SK-N-SH (cell line): ENCODE measurements around the gene ACRBP.

ENCODE experiments used
- CHD2 ChIP-seq: fragments of 150-350 bp; IDR thresholded peaks from 2 replicates; pipeline ENCODE4 v1.6.1; 2018; ENCODE audit warnings: low read length; ENCODE audit not compliant: partially characterized antibody
- POLR2AphosphoS5 ChIP-seq: IDR thresholded peaks from 2 replicates; pipeline ENCODE4 v1.6.1; 2012; ENCODE audit warnings: low read depth, low read length
- SMC3 ChIP-seq: IDR thresholded peaks from 2 replicates; pipeline ENCODE4 v1.6.1; 2012; ENCODE audit warnings: low read depth, low read length, improper control_type of control experiment
- TF ChIP-seq, protein P1 (sequence below): fragments of 150-350 bp; IDR thresholded peaks from 2 replicates; pipeline ENCODE4 v1.6.1; 2017; ENCODE audit warnings: antibody characterized with exemption, low read length, low read depth, borderline replicate concordance
- TF ChIP-seq, protein P2 (sequence below): fragments of 200-600 bp; sonication (generic); IDR thresholded peaks from 2 replicates; pipeline ENCODE4 v1.6.1; 2017; ENCODE audit warnings: antibody characterized with exemption, mild to moderate bottlenecking, moderate library complexity

DNA sequence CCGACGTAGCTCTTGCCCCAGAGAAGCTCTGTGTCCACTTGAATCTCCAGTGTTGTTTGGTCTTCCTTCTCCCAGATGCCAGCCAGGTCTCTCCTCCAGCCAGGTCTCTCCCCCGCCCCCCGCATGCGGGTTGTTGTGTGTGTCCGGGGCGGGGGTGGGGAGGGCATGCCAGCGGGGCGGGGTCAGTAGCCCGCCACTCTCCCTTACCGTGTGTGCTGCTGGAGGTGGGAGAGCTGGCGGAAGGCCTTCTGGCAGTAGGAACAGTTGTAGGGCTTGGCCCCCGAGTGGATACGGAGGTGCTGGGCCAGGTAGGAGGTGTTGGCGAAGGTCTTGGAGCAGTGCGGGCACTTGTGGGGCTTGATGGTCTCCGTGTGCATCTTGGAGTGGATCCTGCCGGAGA, 24.9 kb upstream of the ACRBP start:
- TF ChIP-seq POLR2AphosphoS5, result no peak
- TF ChIP-seq SMC3, result no peak
- TF ChIP-seq, protein P1, sequence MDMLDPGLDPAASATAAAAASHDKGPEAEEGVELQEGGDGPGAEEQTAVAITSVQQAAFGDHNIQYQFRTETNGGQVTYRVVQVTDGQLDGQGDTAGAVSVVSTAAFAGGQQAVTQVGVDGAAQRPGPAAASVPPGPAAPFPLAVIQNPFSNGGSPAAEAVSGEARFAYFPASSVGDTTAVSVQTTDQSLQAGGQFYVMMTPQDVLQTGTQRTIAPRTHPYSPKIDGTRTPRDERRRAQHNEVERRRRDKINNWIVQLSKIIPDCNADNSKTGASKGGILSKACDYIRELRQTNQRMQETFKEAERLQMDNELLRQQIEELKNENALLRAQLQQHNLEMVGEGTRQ, result no peak
- TF ChIP-seq CHD2, result no peak
- TF ChIP-seq, protein P2, sequence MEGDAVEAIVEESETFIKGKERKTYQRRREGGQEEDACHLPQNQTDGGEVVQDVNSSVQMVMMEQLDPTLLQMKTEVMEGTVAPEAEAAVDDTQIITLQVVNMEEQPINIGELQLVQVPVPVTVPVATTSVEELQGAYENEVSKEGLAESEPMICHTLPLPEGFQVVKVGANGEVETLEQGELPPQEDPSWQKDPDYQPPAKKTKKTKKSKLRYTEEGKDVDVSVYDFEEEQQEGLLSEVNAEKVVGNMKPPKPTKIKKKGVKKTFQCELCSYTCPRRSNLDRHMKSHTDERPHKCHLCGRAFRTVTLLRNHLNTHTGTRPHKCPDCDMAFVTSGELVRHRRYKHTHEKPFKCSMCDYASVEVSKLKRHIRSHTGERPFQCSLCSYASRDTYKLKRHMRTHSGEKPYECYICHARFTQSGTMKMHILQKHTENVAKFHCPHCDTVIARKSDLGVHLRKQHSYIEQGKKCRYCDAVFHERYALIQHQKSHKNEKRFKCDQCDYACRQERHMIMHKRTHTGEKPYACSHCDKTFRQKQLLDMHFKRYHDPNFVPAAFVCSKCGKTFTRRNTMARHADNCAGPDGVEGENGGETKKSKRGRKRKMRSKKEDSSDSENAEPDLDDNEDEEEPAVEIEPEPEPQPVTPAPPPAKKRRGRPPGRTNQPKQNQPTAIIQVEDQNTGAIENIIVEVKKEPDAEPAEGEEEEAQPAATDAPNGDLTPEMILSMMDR, result no peak
